Parathyroid adenoma (tissue), 2 donors: ENCODE measurements around the gene PAEP.

Experiments used
- H2AFZ ChIP-seq: fragments of 300-600 bp; sonication (generic); one replicate; pipeline ENCODE4 v1.7.0; 2017; ENCODE audit warnings: antibody characterized with exemption, mild to moderate bottlenecking
- H3K27ac ChIP-seq: fragments of 300-600 bp; sonication (generic); one replicate; pipeline ENCODE4 v1.7.0; 2017
- H3K27me3 ChIP-seq: fragments of 300-600 bp; sonication (generic); one replicate; pipeline ENCODE4 v1.7.0; 2017; ENCODE audit warnings: low read length; ENCODE audit not compliant: control insufficient read depth, insufficient read depth
- H3K36me3 ChIP-seq: fragments of 300-600 bp; sonication (generic); one replicate; pipeline ENCODE4 v1.7.0; 2017; ENCODE audit warnings: low read length; ENCODE audit not compliant: control insufficient read depth, insufficient read depth
- H3K4me1 ChIP-seq: fragments of 300-600 bp; sonication (generic); one replicate; pipeline ENCODE4 v1.7.0; 2017; ENCODE audit warnings: control low read depth
- H3K4me2 ChIP-seq: fragments of 300-600 bp; sonication (generic); one replicate; pipeline ENCODE4 v1.7.0; 2017; ENCODE audit warnings: low read length
- H3K4me3 ChIP-seq: fragments of 300-600 bp; sonication (generic); one replicate; pipeline ENCODE4 v1.7.0; 2017; ENCODE audit warnings: low read depth, low read length
- H3K79me2 ChIP-seq: fragments of 300-600 bp; sonication (generic); one replicate; pipeline ENCODE4 v1.7.0; 2017; ENCODE audit warnings: control low read depth
- H3K9ac ChIP-seq: fragments of 300-600 bp; sonication (generic); one replicate; pipeline ENCODE4 v1.7.0; 2017; ENCODE audit warnings: mild to moderate bottlenecking
- H3K9me3 ChIP-seq: fragments of 300-600 bp; sonication (generic); one replicate; pipeline ENCODE4 v1.7.0; 2017; ENCODE audit warnings: low read length; ENCODE audit not compliant: control insufficient read depth
- TF ChIP-seq, protein P1 (sequence below): fragments of 300-600 bp; sonication (generic); IDR thresholded peaks from one replicate; pipeline ENCODE4 v1.7.0; 2017; ENCODE audit warnings: antibody characterized with exemption, mild to moderate bottlenecking
- donor health status: primary hyperparathyroidism.

Gene PAEP

GRCh38 chr9:135567311-135567710 is 5.8 kb downstream of the PAEP start:
- Histone ChIP-seq H3K27me3 (no peaks in the 10 kb centered on the region), H3K36me3 (no peaks in the 10 kb centered on the region), H2AFZ (no peak overlapping the region), H3K9ac (no peak overlapping the region), H3K79me2 (no peaks in the 10 kb centered on the region), H3K4me2 (no peak overlapping the region), H3K4me3 (no peak overlapping the region), H3K9me3 (no peaks in the 10 kb centered on the region), H3K4me1 (no peaks in the 10 kb centered on the region), H3K27ac (no peak overlapping the region)
- TF ChIP-seq, protein P1, sequence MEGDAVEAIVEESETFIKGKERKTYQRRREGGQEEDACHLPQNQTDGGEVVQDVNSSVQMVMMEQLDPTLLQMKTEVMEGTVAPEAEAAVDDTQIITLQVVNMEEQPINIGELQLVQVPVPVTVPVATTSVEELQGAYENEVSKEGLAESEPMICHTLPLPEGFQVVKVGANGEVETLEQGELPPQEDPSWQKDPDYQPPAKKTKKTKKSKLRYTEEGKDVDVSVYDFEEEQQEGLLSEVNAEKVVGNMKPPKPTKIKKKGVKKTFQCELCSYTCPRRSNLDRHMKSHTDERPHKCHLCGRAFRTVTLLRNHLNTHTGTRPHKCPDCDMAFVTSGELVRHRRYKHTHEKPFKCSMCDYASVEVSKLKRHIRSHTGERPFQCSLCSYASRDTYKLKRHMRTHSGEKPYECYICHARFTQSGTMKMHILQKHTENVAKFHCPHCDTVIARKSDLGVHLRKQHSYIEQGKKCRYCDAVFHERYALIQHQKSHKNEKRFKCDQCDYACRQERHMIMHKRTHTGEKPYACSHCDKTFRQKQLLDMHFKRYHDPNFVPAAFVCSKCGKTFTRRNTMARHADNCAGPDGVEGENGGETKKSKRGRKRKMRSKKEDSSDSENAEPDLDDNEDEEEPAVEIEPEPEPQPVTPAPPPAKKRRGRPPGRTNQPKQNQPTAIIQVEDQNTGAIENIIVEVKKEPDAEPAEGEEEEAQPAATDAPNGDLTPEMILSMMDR = no peak

GRCh38 chr9:135568026-135568425 is 6.5 kb downstream of the PAEP start:
- no peaks in the 10 kb centered on the region for H3K36me3 ChIP-seq
- H3K27ac ChIP-seq = no peak overlapping the region
- no peaks in the 10 kb centered on the region for H3K9me3 ChIP-seq
- no peak overlapping the region for H3K4me2 ChIP-seq
- no peaks in the 10 kb centered on the region for H3K27me3 ChIP-seq
- TF ChIP-seq, protein P1 = no peak
- H3K79me2 ChIP-seq = no peaks in the 10 kb centered on the region
- no peaks in the 10 kb centered on the region for H3K4me1 ChIP-seq
- H2AFZ ChIP-seq = no peak overlapping the region
- no peak overlapping the region for H3K4me3 ChIP-seq
- H3K9ac ChIP-seq = no peak overlapping the region

DNA sequence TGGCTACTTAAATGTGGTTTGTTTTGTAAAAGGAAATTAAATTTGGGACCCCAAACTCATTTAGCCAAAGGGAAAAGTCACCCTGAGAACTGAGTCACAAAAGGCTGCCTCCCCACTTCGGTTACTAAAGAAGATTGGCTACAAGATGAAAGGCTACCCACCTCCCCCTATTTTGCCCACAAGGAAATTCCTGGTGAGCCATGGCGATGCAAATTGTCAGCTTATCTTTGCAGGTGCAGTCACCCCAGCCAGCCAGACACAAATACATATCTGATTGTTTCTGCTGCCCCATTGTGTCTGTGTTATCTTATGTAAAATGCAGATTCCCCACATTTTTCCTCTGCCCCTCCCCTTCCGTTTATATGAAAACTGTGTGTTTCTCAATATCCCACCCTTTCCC is 8.9 kb downstream of the PAEP start:
- H3K9me3 ChIP-seq = no peaks in the 10 kb centered on the region
- no peak overlapping the region for H3K27ac ChIP-seq
- H3K4me1 ChIP-seq = no peaks in the 10 kb centered on the region
- H3K36me3 ChIP-seq = no peaks in the 10 kb centered on the region
- H3K4me3 ChIP-seq = no peak overlapping the region
- H3K79me2 ChIP-seq = no peaks in the 10 kb centered on the region
- H2AFZ ChIP-seq = no peak overlapping the region
- H3K4me2 ChIP-seq = no peak overlapping the region
- no peak overlapping the region for H3K9ac ChIP-seq
- TF ChIP-seq, protein P1 = no peak
- no peaks in the 10 kb centered on the region for H3K27me3 ChIP-seq

DNA sequence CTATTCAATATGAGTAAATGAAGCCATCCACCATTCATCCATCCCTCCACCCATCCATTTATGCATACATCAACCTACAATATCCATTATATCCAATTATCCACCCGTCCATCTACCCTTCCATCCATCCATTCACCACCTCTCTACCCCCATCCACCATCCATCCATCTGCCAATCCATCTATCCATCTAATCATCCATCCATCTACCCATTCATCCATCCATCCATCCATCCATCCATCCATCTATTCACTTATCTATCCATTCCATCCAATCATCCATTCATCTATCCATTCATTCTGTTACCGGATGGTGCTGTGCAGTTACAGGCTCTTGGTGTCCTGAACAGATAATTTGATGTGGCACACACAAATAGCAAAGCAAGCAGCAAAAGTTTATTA is 10.7 kb downstream of the PAEP start:
- TF ChIP-seq, protein P1 = no peak
- Histone ChIP-seq H2AFZ (no peak overlapping the region), H3K27me3 (no peaks in the 10 kb centered on the region), H3K27ac (no peak overlapping the region), H3K4me2 (no peak overlapping the region), H3K4me1 (no peaks in the 10 kb centered on the region), H3K79me2 (no peaks in the 10 kb centered on the region), H3K9me3 (no peaks in the 10 kb centered on the region), H3K9ac (no peak overlapping the region), H3K4me3 (no peak overlapping the region), H3K36me3 (no peaks in the 10 kb centered on the region)

- TF ChIP-seq, protein P1 = no peak
- Histone ChIP-seq H3K27ac (no peak overlapping the region), H3K4me3 (no peak overlapping the region), H3K36me3 (no peaks in the 10 kb centered on the region), H3K79me2 (no peaks in the 10 kb centered on the region), H3K27me3 (no peaks in the 10 kb centered on the region), H3K4me1 (no peaks in the 10 kb centered on the region), H3K9me3 (no peaks in the 10 kb centered on the region), H3K9ac (no peak overlapping the region), H2AFZ (no peak overlapping the region), H3K4me2 (no peak overlapping the region)
Measured at GRCh38 chr9:135573124-135573523, 11.6 kb downstream of the PAEP start.
